GM08714 (cell line): ENCODE data around the gene UNC119.
"Not testable (repeated sequence)": the region's sequence is repeated elsewhere in the genome, so short reads cannot be mapped to it uniquely, and the experiment has no call there.

Source experiments
- H3K4me3 ChIP-seq: fragments of 200-500 bp; sonication (Bioruptor generic); 2 replicates; pipeline ENCODE4 v1.5.1; 2014; ENCODE audit warnings: mild to moderate bottlenecking, low read length, inconsistent platforms
- ZNF274 ChIP-seq: IDR thresholded peaks from 2 replicates; pipeline ENCODE4 v1.6.1; 2012; ENCODE audit warnings: mild to moderate bottlenecking, low read depth, low read length

Gene UNC119

DNA sequence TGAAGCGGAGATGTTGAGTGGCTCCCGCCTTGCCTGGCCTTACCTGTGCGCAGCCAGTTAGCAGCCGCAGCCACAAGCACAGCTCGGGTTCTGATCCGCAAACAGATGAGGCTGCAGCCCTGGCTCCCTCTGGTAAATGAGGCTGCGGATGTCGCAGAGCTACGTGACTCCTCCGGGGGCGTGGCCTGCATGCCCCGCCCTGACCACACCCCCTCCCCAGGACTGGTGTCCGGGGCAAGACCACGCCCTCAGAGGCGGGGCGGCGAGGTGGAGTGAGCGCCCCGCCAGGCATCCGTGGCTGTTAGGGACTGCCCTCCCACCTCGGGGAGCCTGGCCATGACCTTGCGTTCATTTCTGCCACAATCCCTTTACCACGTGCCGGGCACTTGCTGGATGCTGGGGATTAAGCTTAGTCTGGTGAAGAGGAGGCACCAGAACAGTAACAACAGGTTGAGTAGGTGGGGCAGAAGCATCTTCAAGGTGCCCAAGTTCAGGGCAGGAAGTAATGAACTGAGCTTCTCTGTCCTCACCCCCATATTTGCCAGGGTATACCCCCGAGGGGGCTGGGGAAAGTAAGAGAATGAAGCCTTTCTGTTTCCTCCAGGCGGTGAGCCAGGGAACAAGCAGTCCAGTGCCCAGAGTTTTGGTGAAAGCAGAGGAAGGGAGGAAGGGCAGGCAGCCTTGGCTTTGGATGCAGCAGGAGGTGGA lies 24.5 kb upstream of the UNC119 start, which contains the start of gene ALDOC:
Gene ALDOC, minus strand, starts transcription at position 138 of the 708 bp plus-strand sequence. CDS start 1,363 bp downstream, outside the sequence.
- TF ChIP-seq ZNF274 = no peak
- H3K4me3 ChIP-seq = no peak within 1 kb of the TSS; the same call in 1 of the 2 replicates

DNA sequence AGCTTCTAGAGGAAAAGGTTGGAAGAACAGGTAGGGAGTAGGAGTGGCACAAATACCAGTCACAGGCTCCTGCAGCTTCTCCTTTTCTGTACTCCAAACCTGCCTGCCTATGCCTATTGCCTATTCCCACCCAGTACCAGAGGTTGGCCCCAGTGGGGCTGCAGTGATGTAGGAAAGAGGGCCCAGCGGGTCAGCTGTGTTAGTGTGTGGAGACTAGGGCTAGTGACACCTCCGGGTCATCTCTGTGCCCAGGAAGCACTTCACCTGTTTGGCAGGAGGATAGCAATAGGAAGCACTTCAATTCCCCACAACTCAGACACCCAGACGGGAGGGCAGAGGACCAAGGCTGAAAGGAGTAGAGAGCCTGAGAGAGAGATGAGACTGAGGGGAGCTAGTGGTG lies 23.6 kb upstream of the UNC119 start:
- H3K4me3 ChIP-seq = not testable (repeated sequence)

DNA sequence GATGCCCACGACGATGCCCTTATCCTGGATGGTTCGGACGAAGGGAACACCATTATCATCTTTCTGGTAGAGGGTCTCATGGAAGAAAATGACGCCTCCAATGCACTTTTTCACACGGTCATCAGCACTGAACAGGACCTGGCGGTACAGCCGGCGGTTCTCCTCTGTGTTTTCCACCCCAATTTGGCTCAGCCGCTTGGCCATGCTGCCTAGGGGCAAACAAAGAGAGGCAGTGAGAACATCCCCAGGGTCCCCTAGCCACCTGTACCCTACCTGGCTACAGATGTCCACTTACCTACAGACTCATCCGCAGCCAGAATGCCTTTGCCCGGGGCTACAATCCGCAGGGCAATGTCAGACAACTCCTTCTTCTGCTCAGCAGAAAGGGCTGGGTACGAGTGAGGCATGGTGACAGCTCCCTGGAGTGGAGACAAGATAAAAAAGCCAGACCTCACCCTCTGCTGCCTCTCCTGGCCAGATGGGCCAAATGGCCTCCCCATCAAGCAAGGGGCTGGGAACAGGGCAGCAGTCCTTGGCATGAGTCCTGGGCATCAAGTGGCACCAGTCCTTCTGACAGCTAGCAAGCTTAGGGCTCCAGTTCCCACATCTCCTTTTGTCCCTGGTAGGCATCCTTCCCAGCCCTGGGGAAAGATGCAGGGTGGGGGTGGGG lies 22.8 kb upstream of the UNC119 start:
- TF ChIP-seq ZNF274 = no peak
- no peak overlapping the region for H3K4me3 ChIP-seq

DNA sequence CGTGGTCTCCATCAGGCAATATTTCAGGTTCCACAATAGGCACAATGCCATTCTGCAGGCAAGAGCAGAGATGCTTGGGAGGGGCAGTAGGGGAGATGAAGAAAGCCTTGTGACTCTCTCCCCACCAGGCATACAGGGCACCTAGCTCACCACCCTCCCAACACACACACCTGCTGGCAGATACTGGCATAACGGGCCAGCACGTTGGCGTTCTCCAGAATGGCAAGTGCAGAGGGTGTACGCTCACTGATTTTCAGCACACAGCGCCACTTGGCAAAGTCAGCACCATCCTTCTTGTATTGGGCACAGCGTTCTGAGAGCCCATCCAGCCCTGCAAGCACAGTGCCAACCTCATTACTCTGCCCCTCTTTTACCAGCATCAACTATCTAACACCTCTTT lies 22.1 kb upstream of the UNC119 start:
- no peak overlapping the region for H3K4me3 ChIP-seq
- no peak for TF ChIP-seq ZNF274

DNA sequence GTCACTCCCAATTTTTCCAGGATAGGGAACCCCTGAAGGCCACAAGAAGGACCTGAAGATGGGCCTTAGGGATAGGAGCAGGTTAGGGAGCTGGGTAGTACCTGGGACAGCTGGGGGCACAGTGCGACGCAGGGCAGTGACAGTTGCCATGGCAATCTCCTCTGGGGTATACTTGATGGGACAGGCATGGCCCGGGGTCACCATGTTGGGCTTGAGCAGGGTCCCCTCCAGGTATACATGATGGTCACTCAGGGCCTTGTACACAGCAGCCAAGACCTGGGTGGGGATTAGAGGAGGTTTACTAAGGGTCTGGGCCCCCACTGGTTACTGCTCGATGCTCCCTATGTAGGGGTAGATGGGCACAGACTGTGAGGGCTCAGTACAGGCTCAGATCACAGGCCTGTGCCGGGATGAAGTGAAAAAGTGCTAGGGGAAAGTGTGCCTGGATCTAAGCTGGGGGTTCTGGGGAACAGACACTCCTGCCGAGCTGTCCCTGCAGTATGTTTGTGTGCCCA lies 21.6 kb upstream of the UNC119 start:
- TF ChIP-seq ZNF274 = no peak
- no peak overlapping the region for H3K4me3 ChIP-seq

DNA sequence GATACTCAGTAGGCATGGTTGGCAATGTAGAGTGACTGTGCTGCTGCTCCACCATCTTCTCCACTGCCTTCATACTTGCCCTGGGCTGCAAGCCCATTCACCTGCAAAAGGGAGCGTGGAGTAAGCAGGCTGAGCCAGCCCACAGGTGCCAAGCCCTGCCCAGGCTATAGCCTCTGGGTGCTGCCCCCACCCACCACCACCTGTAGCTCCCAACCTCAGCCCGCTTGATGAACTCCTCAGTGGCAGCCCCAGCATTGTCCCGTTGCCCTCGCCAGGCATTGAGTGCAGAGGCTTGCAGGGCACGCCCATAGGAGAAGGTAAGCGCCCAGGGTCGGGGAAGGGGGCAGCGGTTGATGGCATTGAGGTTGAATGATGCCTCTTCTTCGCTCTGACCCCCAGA lies 21.1 kb upstream of the UNC119 start:
- no peak overlapping the region for H3K4me3 ChIP-seq
- TF ChIP-seq ZNF274 = no peak

DNA sequence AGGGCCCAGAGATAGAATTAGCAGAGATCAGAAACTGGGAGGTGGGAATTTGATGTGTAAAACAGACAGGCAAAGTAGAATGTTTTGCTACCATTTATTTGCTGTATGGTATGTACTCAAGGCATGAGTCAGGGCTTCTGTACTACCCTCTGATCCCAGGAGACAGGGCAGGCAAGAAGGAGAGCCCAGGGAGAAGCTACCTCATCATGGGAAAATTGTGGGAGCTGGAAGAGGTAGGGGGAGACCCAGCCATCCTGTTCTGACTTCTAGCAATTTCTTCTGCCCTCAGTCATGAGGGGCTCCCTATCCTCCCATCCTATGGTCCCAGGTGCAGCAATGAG lies 20.6 kb upstream of the UNC119 start:
- no peak for TF ChIP-seq ZNF274

DNA sequence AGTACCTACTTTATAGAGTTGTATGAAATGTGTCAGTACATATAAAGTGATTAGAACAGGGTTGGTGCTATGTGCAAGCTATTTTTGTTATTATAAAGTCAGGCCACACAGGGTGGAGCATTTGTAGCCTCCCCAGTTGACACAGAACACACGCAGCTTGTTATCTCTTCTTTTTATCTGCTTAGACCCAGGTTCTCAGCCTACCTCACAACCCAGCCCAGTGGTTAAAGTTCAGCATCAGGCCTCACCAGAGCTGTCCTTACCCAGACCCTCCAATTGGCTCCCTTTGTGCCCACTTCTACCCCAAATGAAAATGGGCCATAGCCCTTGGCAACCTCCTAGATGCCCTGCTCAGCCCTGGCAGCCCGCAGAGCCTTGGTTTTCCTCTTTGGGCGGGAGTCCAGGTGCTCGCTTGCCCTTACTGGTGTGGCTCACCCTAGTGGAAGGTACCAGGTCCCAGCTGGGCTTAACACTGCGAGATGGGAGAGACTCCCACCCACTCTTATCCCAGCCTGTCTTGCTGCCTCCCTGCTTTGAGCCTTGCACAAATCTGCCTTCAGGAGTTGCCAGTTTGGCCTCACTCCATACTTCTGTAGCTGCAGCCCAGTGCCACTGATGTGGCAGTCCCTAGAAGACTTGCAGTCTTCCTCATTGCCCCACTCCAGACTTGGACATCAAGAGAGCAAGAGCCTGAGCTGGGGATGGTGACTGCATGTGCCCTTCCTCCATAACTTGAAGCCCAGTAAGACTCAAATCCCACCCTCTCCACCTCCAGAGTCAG lies 20.0 kb upstream of the UNC119 start:
- no peak for TF ChIP-seq ZNF274
- H3K4me3 ChIP-seq = no peak overlapping the region

More for the DNA sequence above, 20.6 kb upstream of the UNC119 start:
- H3K4me3 ChIP-seq = no peak overlapping the region

DNA sequence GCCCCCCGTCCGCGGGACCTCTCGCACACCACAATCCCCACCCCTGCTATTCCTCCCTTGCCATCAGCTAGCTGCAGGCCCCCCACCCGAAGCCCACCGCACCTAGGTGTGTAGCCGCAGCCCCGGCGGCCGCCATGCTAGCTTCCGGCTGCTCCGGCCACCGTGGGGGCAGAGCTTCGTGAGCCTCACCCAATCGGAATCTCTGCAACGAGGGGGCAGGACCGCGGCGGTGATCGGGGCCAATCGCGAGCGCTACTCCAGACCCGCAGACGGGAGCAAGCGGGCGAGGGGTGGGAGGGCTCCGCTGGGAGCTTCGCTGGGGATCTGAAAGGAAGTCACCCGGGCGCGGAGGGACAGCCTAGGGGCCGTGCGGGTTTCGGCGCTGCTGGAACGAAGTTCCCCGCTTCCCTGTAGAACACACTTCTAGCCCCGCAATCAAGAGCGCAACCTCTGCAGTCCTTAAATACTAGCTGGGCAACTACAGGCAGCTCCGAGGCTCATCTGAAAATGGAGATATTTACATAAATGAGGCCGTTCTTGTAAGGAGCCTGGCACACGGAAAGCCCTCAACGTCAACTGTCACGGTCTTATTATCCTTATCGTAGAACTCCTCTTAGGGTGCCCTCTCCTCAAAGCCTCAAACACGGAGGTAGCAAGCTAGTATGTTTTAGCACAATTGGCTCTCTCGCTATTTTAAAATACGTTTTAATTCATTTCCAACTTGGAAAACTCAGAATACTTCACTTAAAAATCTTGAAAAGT lies 19.1 kb upstream of the UNC119 start, which contains the start of gene PIGS:
Gene PIGS, minus strand, starts transcription at position 164 of the 762 bp plus-strand sequence. Its CDS starts 28 bp downstream, at position 136.
- H3K4me3 ChIP-seq = peak within 1 kb of the TSS; percentile 89
- TF ChIP-seq ZNF274 = no peak

DNA sequence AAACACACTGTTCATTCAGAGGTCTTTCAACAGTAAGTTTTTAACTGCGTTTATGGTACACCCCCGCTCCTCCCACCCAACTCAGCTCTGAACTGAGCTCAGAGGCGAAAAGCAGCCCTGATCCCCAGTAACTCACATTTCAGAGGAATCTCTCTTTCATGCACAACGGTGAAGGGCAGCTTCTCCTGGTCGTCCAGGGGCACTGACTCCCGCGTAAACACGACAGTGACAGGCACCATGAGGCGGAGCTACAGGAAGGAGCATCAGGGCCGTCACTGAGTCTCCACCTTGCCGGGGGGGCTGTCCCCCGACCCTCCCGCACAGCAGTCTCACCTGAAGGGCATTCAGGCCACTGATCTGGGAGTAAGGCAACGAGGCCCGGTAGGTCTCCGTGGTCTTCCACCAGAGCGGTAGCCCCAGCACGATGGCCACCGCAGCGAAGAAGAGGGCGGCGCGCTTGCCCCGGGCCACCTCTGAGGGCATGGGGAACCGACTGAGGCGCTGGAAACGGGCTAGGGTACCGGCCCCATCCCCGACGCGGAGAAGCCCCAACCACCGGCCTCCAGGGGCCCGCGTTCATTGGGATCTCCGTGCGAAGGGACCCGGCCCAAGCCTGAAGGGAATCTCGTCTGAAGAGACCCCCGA lies 18.4 kb upstream of the UNC119 start:
- peak overlapping the region; percentile 89 for H3K4me3 ChIP-seq
- TF ChIP-seq ZNF274 = no peak

DNA sequence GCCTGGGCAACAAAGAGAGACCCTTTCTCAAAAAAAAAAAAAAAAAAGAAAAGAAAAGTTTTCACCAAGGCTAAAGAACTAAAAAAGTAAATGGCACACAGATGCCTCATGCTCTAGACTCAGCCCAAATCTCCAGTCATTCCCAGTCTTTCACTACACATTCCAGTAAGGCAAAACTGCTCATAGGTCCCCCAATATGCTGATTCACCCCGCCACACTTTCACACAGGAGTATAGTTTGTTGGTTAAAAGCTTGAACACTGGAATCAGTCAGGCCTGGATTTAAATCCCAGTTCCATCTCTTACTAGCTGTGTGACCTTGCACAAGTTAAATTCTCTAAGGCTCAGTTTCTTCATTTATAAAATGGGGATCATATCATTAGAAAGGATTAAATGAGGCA lies 17.0 kb upstream of the UNC119 start:
- H3K4me3 ChIP-seq = peak overlapping the region; percentile 14; the same call in 1 of the 2 replicates
- TF ChIP-seq ZNF274 = no peak

DNA sequence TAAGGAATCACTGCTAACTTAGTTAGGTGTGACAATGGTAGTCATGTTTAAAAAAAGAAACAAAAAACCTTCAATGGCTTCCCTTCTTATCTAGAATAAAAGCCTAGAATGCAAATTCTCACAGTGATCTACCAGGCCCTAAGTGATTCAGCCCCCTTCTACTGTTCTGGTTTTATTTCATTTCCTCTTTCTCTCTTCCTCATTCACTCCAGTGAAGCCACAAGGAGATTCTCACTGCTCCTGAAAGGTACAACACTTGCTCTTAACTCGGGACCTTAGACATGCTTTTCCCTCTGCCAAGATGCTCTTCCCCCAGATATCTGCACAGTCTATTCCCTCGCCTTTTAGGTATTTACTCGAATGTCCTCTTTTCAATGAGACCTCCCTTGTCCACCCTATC lies 15.2 kb upstream of the UNC119 start:
- no peak for TF ChIP-seq ZNF274
- H3K4me3 ChIP-seq = peak overlapping the region; percentile 49; the same call in 1 of the 2 replicates

DNA sequence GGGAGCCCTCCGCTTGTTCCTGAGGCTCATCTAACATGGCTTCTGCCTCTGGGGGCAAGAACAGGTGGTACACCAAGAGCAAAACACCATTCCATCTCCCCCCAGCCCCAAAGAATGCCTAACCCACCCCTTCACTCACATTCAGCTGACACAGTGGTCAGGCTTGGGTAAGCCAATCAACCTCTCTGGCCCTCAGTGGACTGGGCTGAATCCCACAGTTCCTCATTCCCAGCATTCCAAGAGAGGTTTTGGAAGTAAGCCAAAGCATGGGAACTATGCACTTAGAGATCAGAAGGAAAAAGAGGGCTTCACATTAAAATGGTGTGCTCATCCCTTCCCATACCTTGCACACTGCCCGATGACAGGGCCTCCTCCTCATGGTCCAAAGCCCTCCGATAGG lies 11.1 kb upstream of the UNC119 start:
- H3K4me3 ChIP-seq = no peak overlapping the region
- no peak for TF ChIP-seq ZNF274
